Liver (tissue), 9 donors: ENCODE data around the gene XYLT2. TPM values are rescaled to one million over a fixed set of nuclear protein-coding genes. Genes with fewer than 3 reads are reported as not detected.

Source experiments
- DNase-seq: peaks from one replicate; pipeline ENCODE4 v3.0.0-alpha.2; 2017; ENCODE audit warnings: low spot score
- H3K27ac ChIP-seq, 2 donors: one replicate each; pipeline ENCODE4 v1.7.0; 2013; ENCODE audit warnings: inconsistent platforms in 2 of 2, low read length in 2 of 2, control low read depth in 1 of 2, low read depth in 1 of 2, mild to moderate bottlenecking in 1 of 2
- H3K27me3 ChIP-seq, 4 donors: one replicate each; pipeline versions ENCODE4 v1.6.1 to v1.7.0; 2013; ENCODE audit warnings: low read length in 3 of 4, inconsistent platforms in 1 of 4, mild to moderate bottlenecking in 1 of 4, moderate library complexity in 1 of 4; ENCODE audit not compliant: control insufficient read depth in 4 of 4, insufficient read depth in 4 of 4
- H3K36me3 ChIP-seq, 4 donors: one replicate each; pipeline versions ENCODE4 v1.6.1 to v1.7.0; 2013; ENCODE audit warnings: low read length in 3 of 4, mild to moderate bottlenecking in 3 of 4, low read depth in 1 of 4, moderate library complexity in 1 of 4; ENCODE audit not compliant: control insufficient read depth in 4 of 4, insufficient read depth in 3 of 4
- H3K4me1 ChIP-seq, 4 donors: one replicate each; pipeline versions ENCODE4 v1.6.1 to v1.7.0; 2013; ENCODE audit warnings: low read length in 3 of 4, mild to moderate bottlenecking in 3 of 4, moderate library complexity in 1 of 4; ENCODE audit not compliant: control insufficient read depth in 4 of 4, insufficient read depth in 4 of 4
- H3K4me3 ChIP-seq, 3 donors: one replicate each; pipeline versions ENCODE4 v1.6.1 to v1.7.0; 2013; ENCODE audit warnings: low read length in 3 of 3, control low read depth in 1 of 3, low read depth in 1 of 3, mild to moderate bottlenecking in 1 of 3
- H3K9ac ChIP-seq, 2 donors: one replicate each; pipeline ENCODE4 v1.7.0; 2013; ENCODE audit warnings: low read length in 2 of 2, mild to moderate bottlenecking in 2 of 2, moderate library complexity in 2 of 2, control low read depth in 1 of 2, low read depth in 1 of 2
- H3K9me3 ChIP-seq, 4 donors: one replicate each; pipeline versions ENCODE4 v1.6.1 to v1.7.0; 2013; ENCODE audit warnings: low read length in 3 of 4; ENCODE audit not compliant: control insufficient read depth in 4 of 4
- CTCF ChIP-seq: fragments of 150-350 bp; IDR thresholded peaks from 2 replicates; pipeline ENCODE4 v1.5.1; 2017; ENCODE audit warnings: improper control_type of control experiment, low read depth, low read length; ENCODE audit not compliant: missing input control
- EGR1 ChIP-seq, 2 donors: IDR thresholded peaks; 2 replicates each; pipeline ENCODE4 v1.6.1; 2016 to 2018; ENCODE audit warnings: antibody characterized with exemption in 2 of 2, low read depth in 2 of 2
- FOXA1 ChIP-seq: IDR thresholded peaks from 2 replicates; pipeline ENCODE4 v1.6.1; 2016; ENCODE audit warnings: antibody characterized with exemption
- GABPA ChIP-seq, 2 donors: IDR thresholded peaks in 1 of 2; conservative IDR thresholded peaks in 1 of 2; 2 replicates each; pipeline ENCODE4 v1.6.1; 2016; ENCODE audit warnings: antibody characterized with exemption in 2 of 2, mild to moderate bottlenecking in 1 of 2, moderate library complexity in 1 of 2
- HNF4G ChIP-seq: IDR thresholded peaks from 2 replicates; pipeline ENCODE4 v1.6.1; 2016; ENCODE audit warnings: antibody characterized with exemption
- JUND ChIP-seq, 2 donors: IDR thresholded peaks; 2 replicates each; pipeline ENCODE4 v1.6.1; 2016; ENCODE audit warnings: antibody characterized with exemption in 2 of 2
- NR2F2 ChIP-seq: IDR thresholded peaks from 2 replicates; pipeline ENCODE4 v1.6.1; 2016; ENCODE audit warnings: antibody characterized with exemption
- RAD21 ChIP-seq, 2 donors: IDR thresholded peaks; 2 replicates each; pipeline ENCODE4 v1.6.1; 2016; ENCODE audit warnings: antibody characterized with exemption in 2 of 2, mild to moderate bottlenecking in 2 of 2
- REST ChIP-seq: IDR thresholded peaks from 2 replicates; pipeline ENCODE4 v1.6.1; 2016; ENCODE audit warnings: antibody characterized with exemption, mild to moderate bottlenecking
- RXRA ChIP-seq, 2 donors: IDR thresholded peaks; 2 replicates each; pipeline ENCODE4 v1.6.1; 2017 to 2018; ENCODE audit warnings: antibody characterized with exemption in 2 of 2, mild to moderate bottlenecking in 1 of 2
- SP1 ChIP-seq: IDR thresholded peaks from 2 replicates; pipeline ENCODE4 v1.6.1; 2018; ENCODE audit warnings: antibody characterized with exemption, mild to moderate bottlenecking
- TAF1 ChIP-seq: conservative IDR thresholded peaks from 2 replicates; pipeline ENCODE4 v1.6.1; 2016; ENCODE audit warnings: antibody characterized with exemption, mild to moderate bottlenecking
- WGBS: extraction: QIAGEN DNeasy Blood & Tissue Kit; methylation state at CpG from one replicate; pipeline ENCODE4 v1.1.7; 2013; 5-methylcytosine and 5-hydroxymethylcytosine counted together
- polyA plus RNA-seq, 2 donors: library from polyadenylated mRNA; stranded (reverse) in 1 of 2; unstranded in 1 of 2; fragments of 200-250 nt in 1 of 2; fragments of >200 nt in 1 of 2; fragmentation: Nextera tagmentation in 1 of 2; extraction: Ambion mirVana in 1 of 2; gene quantifications; one replicate each; pipeline versions ENCODE4 v1.2.1 to v1.2.3, GENCODE V29; 2013 to 2015
- total RNA-seq, 2 donors: library from RNA; depleted of rRNA; stranded (reverse); fragments of >200 nt; gene quantifications; one replicate each; pipeline ENCODE4 v1.2.3, GENCODE V29; 2014
- TF ChIP-seq, protein P1 (sequence below): IDR thresholded peaks from 2 replicates; pipeline ENCODE4 v1.6.1; 2016; ENCODE audit warnings: antibody characterized with exemption
- TF ChIP-seq, protein P2 (sequence below): IDR thresholded peaks from 2 replicates; pipeline ENCODE4 v1.6.1; 2016; ENCODE audit warnings: antibody characterized with exemption
- TF ChIP-seq, protein P3 (sequence below): IDR thresholded peaks from 2 replicates; pipeline ENCODE4 v1.6.1; 2016; ENCODE audit warnings: antibody characterized with exemption
- donor health status: healthy.
- donor health status: healthy.
- donor health status: healthy.
- donor health status: healthy.
- donor health status: healthy.

The XYLT2 gene
- total and polyA plus RNA-seq, 4 donors, result 5.3 to 11.3 (median 8.2) TPM

- TF ChIP-seq EGR1 (IDR thresholded peaks at IDR 0.05; ENCODE audit: low read depth in 2 of 2), result no peak
- no peak for TF ChIP-seq GABPA (IDR thresholded peaks at IDR 0.05 in 1 of 2, conservative IDR thresholded peaks at IDR 0.05 in 1 of 2)
- TF ChIP-seq, protein P1, sequence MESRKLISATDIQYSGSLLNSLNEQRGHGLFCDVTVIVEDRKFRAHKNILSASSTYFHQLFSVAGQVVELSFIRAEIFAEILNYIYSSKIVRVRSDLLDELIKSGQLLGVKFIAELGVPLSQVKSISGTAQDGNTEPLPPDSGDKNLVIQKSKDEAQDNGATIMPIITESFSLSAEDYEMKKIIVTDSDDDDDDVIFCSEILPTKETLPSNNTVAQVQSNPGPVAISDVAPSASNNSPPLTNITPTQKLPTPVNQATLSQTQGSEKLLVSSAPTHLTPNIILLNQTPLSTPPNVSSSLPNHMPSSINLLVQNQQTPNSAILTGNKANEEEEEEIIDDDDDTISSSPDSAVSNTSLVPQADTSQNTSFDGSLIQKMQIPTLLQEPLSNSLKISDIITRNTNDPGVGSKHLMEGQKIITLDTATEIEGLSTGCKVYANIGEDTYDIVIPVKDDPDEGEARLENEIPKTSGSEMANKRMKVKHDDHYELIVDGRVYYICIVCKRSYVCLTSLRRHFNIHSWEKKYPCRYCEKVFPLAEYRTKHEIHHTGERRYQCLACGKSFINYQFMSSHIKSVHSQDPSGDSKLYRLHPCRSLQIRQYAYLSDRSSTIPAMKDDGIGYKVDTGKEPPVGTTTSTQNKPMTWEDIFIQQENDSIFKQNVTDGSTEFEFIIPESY, result no peak
- TF ChIP-seq RXRA (IDR thresholded peaks at IDR 0.05), result no peak
Observed at GRCh38 chr17:50356418-50356817, 10.5 kb downstream of the XYLT2 start (continued).

- H3K27me3 ChIP-seq, result no peaks in the 10 kb centered on the region
- no peak overlapping the region for H3K9ac ChIP-seq
- H3K4me3 ChIP-seq, result no peak overlapping the region
- TF ChIP-seq RAD21 (IDR thresholded peaks at IDR 0.05) (no peak), FOXA1 (no peak), TAF1 (no peak), SP1 (no peak), NR2F2 (no peak), JUND (IDR thresholded peaks at IDR 0.05) (no peak)
- TF ChIP-seq, protein P2, sequence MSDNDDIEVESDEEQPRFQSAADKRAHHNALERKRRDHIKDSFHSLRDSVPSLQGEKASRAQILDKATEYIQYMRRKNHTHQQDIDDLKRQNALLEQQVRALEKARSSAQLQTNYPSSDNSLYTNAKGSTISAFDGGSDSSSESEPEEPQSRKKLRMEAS, result no peak
- TF ChIP-seq, protein P1, result no peak
- TF ChIP-seq, protein P3, sequence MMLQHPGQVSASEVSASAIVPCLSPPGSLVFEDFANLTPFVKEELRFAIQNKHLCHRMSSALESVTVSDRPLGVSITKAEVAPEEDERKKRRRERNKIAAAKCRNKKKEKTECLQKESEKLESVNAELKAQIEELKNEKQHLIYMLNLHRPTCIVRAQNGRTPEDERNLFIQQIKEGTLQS, result no peak
- H3K4me1 ChIP-seq, result peaks cover 0 to 6% (median 3%) of the 10 kb centered on the region in 4 donors
- WGBS, result 96% methylated on average over 12 of the region's 12 CpGs
- peaks cover 1 to 41% (median 15%) of the 10 kb centered on the region in 4 donors for H3K36me3 ChIP-seq
- DNase-seq, result no peak
- H3K27ac ChIP-seq, result no peak overlapping the region
- no peaks in the 10 kb centered on the region for H3K9me3 ChIP-seq
Observed at GRCh38 chr17:50356892-50357510, 11.1 kb downstream of the XYLT2 start.

GRCh38 chr17:50358177-50358576 is 12.3 kb downstream of the XYLT2 start:
- Histone ChIP-seq H3K4me1 (peaks cover 0 to 6% (median 3%) of the 10 kb centered on the region in 4 donors), H3K9ac (no peak overlapping the region), H3K27me3 (no peaks in the 10 kb centered on the region), H3K27ac (no peak overlapping the region), H3K9me3 (no peaks in the 10 kb centered on the region), H3K4me3 (no peak overlapping the region), H3K36me3 (peaks cover 1 to 41% (median 15%) of the 10 kb centered on the region in 4 donors)
- DNase-seq, result no peak
- WGBS, result 97% methylated on average over 17 of the region's 17 CpGs
- TF ChIP-seq SP1 (no peak), REST (no peak), GABPA (IDR thresholded peaks at IDR 0.05 in 1 of 2, conservative IDR thresholded peaks at IDR 0.05 in 1 of 2) (no peak), NR2F2 (no peak), HNF4G (no peak), TAF1 (no peak), RAD21 (IDR thresholded peaks at IDR 0.05) (no peak), CTCF (no peak), RXRA (IDR thresholded peaks at IDR 0.05) (no peak)
- TF ChIP-seq, protein P2, result no peak
